Measurements from ENCODE around the gene SPSB4. TPM values are rescaled to one million over a fixed set of nuclear protein-coding genes. Genes with fewer than 3 reads are reported as not detected.

The SPSB4 gene
- total and polyA plus RNA-seq, 2 of the 8 experiments (the other 6 are each of a cell fraction or from before 2014, with no cell fraction given): 15.1 to 17.2 TPM

- TF ChIP-seq ASH2L (IDR thresholded peaks at IDR 0.05; ENCODE audit: low read length): peak; percentile 53
- no peak for TF ChIP-seq TBP (IDR thresholded peaks at IDR 0.05; ENCODE audit: low read depth, low read length)
- peak; percentile 53; the same call in 1 of the 2 replicates for TF ChIP-seq KDM1A (IDR thresholded peaks at IDR 0.05; ENCODE audit: borderline replicate concordance, low read length)
- peak; percentile 62; the same call in 1 of the 2 replicates for TF ChIP-seq CHD2 (IDR thresholded peaks at IDR 0.05; ENCODE audit: low read length)
- no peak for TF ChIP-seq POLR2AphosphoS5 (IDR thresholded peaks at IDR 0.05; ENCODE audit: low read depth, low read length)
- no peak for TF ChIP-seq CHD1 (IDR thresholded peaks at IDR 0.05; ENCODE audit: low read depth, low read length)
- TF ChIP-seq E2F6 (IDR thresholded peaks at IDR 0.05): no peak
- TF ChIP-seq, protein P1, sequence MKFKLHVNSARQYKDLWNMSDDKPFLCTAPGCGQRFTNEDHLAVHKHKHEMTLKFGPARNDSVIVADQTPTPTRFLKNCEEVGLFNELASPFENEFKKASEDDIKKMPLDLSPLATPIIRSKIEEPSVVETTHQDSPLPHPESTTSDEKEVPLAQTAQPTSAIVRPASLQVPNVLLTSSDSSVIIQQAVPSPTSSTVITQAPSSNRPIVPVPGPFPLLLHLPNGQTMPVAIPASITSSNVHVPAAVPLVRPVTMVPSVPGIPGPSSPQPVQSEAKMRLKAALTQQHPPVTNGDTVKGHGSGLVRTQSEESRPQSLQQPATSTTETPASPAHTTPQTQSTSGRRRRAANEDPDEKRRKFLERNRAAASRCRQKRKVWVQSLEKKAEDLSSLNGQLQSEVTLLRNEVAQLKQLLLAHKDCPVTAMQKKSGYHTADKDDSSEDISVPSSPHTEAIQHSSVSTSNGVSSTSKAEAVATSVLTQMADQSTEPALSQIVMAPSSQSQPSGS (IDR thresholded peaks at IDR 0.05; ENCODE audit: low read length): peak; percentile 41; the same call in 1 of the 2 replicates
- TF ChIP-seq SP2 (IDR thresholded peaks at IDR 0.05; ENCODE audit: low read length): no peak
- TF ChIP-seq CBX5 (IDR thresholded peaks at IDR 0.05; ENCODE audit: low read depth, low read length): no peak
- TF ChIP-seq GTF2F1 (IDR thresholded peaks at IDR 0.05; ENCODE audit: borderline replicate concordance, low read depth, low read length): no peak
- no peak for TF ChIP-seq RBBP5 (IDR thresholded peaks at IDR 0.05; ENCODE audit: borderline replicate concordance, low read depth, low read length)
- no peak for TF ChIP-seq RFX5 (IDR thresholded peaks at IDR 0.05; ENCODE audit: borderline replicate concordance, low read depth, low read length)
- no peak for TF ChIP-seq CBX8 (IDR thresholded peaks at IDR 0.05; ENCODE audit: borderline replicate concordance, low read depth, low read length)
- no peak for TF ChIP-seq RNF2 (IDR thresholded peaks at IDR 0.05; ENCODE audit: borderline replicate concordance, low read depth, low read length, missing control alignments, poor library complexity, severe bottlenecking)
- no peak for TF ChIP-seq RAD21 (IDR thresholded peaks at IDR 0.05 in 1 of 2, conservative IDR thresholded peaks at IDR 0.05 in 1 of 2; ENCODE audit: low read depth in 2 of 2, low read length in 2 of 2)
- TF ChIP-seq SP1 (IDR thresholded peaks at IDR 0.05; ENCODE audit: low read depth, low read length): peak; percentile 86
- TF ChIP-seq MAX (IDR thresholded peaks at IDR 0.05): peak; percentile 31; the same call in 1 of the 2 replicates
- TF ChIP-seq MAFK (IDR thresholded peaks at IDR 0.05; ENCODE audit: low read depth, low read length): no peak
- peak; percentile 100 for TF ChIP-seq CTBP2 (IDR thresholded peaks at IDR 0.05; ENCODE audit: borderline replicate concordance, insufficient read depth, insufficient read length, low read length)
Observed at GRCh38 chr3:141081141-141081795, 30.1 kb downstream of the SPSB4 start (continued).

All from H1 (cell line).